ENCODE results near the gene HSF2. TPM values are rescaled to one million over a fixed set of nuclear protein-coding genes. Genes with fewer than 3 reads are reported as not detected.

The HSF2 gene
- total RNA-seq, 2 donors from 2014 or later: 15.1 to 20.0 TPM

DNA sequence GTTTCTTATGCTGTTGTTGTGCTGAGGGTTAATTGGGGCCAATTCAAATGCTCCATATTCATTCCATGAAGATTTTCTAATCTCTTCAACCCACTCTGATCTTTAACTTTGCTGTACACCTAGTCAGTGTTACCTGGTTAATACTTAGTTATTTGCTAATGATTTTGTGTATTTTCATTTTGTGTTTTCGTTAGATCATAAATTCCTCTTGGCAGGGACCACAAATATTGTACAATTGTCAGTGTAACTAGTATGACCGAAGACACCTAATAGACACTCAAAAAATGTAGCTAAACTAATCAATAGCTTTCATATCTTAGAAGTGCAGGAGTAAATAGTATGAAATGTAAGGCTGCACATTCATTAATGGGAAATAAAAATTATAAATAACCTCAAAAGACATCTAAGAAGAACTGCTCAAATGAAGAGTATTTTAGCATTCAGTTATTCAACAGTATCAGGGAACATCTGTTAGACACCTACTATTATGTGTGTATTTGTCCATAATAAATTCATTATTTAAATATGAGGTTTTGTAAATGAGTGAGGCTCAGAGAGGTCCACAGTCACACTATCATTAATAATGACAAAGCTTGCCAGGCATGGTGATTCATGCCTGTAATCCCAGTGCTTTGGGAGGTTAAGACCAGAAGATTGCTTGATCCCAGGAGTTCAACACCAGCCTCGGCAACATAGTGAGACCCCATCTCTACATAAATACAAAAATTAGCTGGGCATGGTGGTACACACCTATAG lies 13.4 kb upstream of the HSF2 start:
- Mint-ChIP-seq H3K4me1 (ENCODE audit: low read depth) (peaks cover 9% of the 10 kb centered on the region), H3K27me3 (ENCODE audit: low read depth) (peaks cover 12% of the 10 kb centered on the region), H3K27ac (no peak overlapping the region), H3K9me3 (no peaks in the 10 kb centered on the region), H3K36me3 (ENCODE audit: insufficient read depth in 2 of 2) (no peaks in the 10 kb centered on the region), H3K4me3 (no peak overlapping the region)
- DNase-seq (no peak), ATAC-seq (replicated peaks in 1 of 2) (no peak)

- no peak for ATAC-seq (replicated peaks in 1 of 2)
- H3K36me3 Mint-ChIP-seq (ENCODE audit: insufficient read depth in 2 of 2): no peaks in the 10 kb centered on the region
- H3K27ac Mint-ChIP-seq: no peak overlapping the region
- H3K4me1 Mint-ChIP-seq (ENCODE audit: low read depth): peaks cover 16% of the 10 kb centered on the region
- DNase-seq: no peak
- no peak overlapping the region for H3K4me3 Mint-ChIP-seq
- H3K27me3 Mint-ChIP-seq (ENCODE audit: low read depth): peaks cover 6% of the 10 kb centered on the region
- H3K9me3 Mint-ChIP-seq: no peaks in the 10 kb centered on the region
Observed at GRCh38 chr6:122388945-122389344, 10.5 kb upstream of the HSF2 start.

DNA sequence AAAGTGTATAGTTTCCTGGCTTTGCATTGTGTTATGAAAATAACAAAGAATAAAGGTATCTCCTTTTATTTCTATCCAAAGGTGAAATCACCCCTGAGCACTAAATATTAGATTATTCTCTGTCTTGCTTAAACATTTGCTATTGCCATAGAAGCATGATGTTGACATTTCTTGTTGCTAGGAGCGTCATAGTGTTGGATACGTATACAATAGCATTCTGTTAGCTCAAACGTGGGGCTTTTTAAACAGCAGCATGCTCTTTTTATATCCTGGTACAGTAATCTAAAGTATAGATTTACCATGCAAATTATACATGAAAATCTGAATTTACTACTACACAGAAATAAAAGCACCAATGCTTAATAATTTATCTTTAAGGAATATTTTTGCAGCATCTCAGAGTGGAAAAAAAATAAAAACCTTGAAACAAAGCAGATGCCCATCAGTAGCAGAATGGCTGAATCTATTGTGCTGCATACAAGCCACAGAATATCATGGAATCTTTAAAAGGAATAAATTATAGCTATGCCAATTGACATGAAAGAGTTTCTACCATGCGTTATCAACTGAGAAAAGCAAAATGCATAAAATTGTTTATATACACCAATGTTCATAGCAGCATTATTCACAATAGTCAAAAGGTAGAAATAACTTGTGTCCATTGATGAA lies 9.6 kb upstream of the HSF2 start:
- no peak for DNase-seq
- Mint-ChIP-seq H3K9me3 (no peaks in the 10 kb centered on the region), H3K27ac (no peak overlapping the region), H3K27me3 (ENCODE audit: low read depth) (peaks cover 6% of the 10 kb centered on the region), H3K4me1 (ENCODE audit: low read depth) (peaks cover 21% of the 10 kb centered on the region), H3K4me3 (no peak overlapping the region), H3K36me3 (ENCODE audit: insufficient read depth in 2 of 2) (no peaks in the 10 kb centered on the region)
- ATAC-seq (replicated peaks in 1 of 2): no peak

DNA sequence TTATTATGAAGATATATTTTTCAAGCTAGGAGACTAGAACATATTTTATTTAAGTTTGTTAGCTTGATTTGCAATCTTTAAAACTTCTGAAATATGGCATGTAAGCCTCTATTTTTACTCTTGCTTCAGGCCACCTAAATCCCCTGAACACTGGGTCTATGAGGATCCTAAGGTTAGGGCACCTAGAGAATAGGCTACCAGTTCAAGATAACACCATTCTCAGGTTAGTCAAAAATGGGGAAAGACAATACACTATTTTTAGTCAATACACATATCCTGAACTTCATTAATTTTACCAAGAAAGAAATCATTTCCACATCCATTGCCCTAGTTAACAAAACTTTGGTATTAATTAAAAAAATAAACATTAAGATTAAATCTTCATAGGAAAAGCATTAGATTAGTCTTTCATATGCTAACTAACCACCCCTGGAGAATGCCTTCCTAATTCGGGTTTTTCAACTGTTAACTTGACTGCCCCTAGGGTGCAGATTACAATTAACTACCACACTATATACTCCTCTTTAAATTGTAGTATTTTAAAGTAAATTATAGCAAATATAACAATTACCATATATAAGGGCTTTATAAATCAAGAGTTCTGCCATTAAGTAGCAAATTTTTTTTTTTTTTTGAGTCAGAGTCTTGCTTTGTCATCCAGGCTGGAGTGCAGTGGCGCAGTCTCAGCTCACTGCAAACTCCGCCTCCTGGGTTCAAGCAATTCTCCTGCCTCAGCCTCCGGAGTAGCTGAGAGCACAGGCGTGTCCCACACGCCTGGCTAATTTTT lies 6.7 kb upstream of the HSF2 start:
- H3K4me1 Mint-ChIP-seq (ENCODE audit: low read depth): peaks cover 21% of the 10 kb centered on the region
- no peak for DNase-seq
- no peaks in the 10 kb centered on the region for H3K36me3 Mint-ChIP-seq (ENCODE audit: insufficient read depth in 2 of 2)
- H3K27me3 Mint-ChIP-seq (ENCODE audit: low read depth): peaks cover under 1% of the 10 kb centered on the region
- peak; percentile 3 to 7 for ATAC-seq (replicated peaks in 1 of 2)
- H3K4me3 Mint-ChIP-seq: peak overlapping the region in 1 of 2 donors; percentile 15
- H3K9me3 Mint-ChIP-seq: no peaks in the 10 kb centered on the region
- no peak overlapping the region for H3K27ac Mint-ChIP-seq

GRCh38 chr6:122393351-122393896 lies 6.0 kb upstream of the HSF2 start:
- H3K36me3 Mint-ChIP-seq (ENCODE audit: insufficient read depth in 2 of 2): no peaks in the 10 kb centered on the region
- H3K27ac Mint-ChIP-seq: peak overlapping the region; percentile 20
- ATAC-seq (replicated peaks in 1 of 2) (peak; percentile 100), DNase-seq (peak; percentile 32 to 62)
- H3K9me3 Mint-ChIP-seq: no peaks in the 10 kb centered on the region
- peak overlapping the region; percentile 15 to 32 for H3K4me3 Mint-ChIP-seq
- H3K4me1 Mint-ChIP-seq (ENCODE audit: low read depth): peaks cover 21% of the 10 kb centered on the region
- no peaks in the 10 kb centered on the region for H3K27me3 Mint-ChIP-seq (ENCODE audit: low read depth)

GRCh38 chr6:122394016-122394415 lies 5.4 kb upstream of the HSF2 start:
- peak overlapping the region; percentile 20 for H3K27ac Mint-ChIP-seq
- no peak for ATAC-seq (replicated peaks in 1 of 2)
- H3K36me3 Mint-ChIP-seq (ENCODE audit: insufficient read depth in 2 of 2): no peaks in the 10 kb centered on the region
- DNase-seq: no peak
- no peaks in the 10 kb centered on the region for H3K9me3 Mint-ChIP-seq
- no peaks in the 10 kb centered on the region for H3K27me3 Mint-ChIP-seq (ENCODE audit: low read depth)
- peak overlapping the region in 1 of 2 donors; percentile 2 for H3K4me3 Mint-ChIP-seq
- H3K4me1 Mint-ChIP-seq (ENCODE audit: low read depth): peaks cover 21% of the 10 kb centered on the region

DNA sequence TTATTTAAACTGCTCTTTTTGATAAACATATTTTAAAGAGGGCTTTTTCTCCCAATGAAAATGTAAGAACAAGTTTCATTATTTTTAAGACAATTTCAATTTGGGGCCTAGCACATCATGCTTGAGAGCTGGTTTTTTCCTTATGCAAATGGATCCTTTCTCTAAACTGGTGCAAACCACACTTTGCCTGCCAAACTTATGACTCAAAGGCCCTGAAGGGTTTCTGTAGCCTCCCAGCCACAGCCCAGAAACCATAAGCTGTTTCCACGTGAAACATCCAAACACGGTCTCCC lies 451 bp upstream of the HSF2 start:
- Mint-ChIP-seq H3K36me3 (ENCODE audit: insufficient read depth in 2 of 2) (peaks cover 1 to 2% of the 10 kb centered on the region in 2 donors), H3K4me1 (ENCODE audit: low read depth) (peaks cover 31% of the 10 kb centered on the region), H3K27me3 (ENCODE audit: low read depth) (no peaks in the 10 kb centered on the region), H3K27ac (peak overlapping the region; percentile 26), H3K9me3 (no peaks in the 10 kb centered on the region), H3K4me3 (peak overlapping the region; percentile 84 to 98)
- ATAC-seq (replicated peaks in 1 of 2) (no peak), DNase-seq (no peak)

DNA sequence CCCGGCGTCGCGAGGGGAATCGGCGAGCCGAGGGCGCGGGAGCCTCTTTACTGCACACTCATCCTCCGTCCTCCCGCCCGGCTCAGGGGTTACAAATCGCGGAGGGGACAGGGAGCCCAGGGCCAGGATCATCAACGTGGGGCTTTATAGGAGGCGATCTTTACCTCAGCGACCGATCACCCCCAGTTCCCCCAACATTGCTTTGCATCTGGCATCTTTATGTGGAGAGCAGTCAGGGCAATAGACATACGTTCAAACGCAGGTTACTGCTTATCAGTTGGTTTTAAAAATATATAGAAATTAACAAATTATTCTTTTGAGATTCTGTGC lies 634 bp downstream of the HSF2 start:
- peaks cover 37% of the 10 kb centered on the region for H3K4me1 Mint-ChIP-seq (ENCODE audit: low read depth)
- DNase-seq (no peak), ATAC-seq (replicated peaks in 1 of 2) (no peak)

DNA sequence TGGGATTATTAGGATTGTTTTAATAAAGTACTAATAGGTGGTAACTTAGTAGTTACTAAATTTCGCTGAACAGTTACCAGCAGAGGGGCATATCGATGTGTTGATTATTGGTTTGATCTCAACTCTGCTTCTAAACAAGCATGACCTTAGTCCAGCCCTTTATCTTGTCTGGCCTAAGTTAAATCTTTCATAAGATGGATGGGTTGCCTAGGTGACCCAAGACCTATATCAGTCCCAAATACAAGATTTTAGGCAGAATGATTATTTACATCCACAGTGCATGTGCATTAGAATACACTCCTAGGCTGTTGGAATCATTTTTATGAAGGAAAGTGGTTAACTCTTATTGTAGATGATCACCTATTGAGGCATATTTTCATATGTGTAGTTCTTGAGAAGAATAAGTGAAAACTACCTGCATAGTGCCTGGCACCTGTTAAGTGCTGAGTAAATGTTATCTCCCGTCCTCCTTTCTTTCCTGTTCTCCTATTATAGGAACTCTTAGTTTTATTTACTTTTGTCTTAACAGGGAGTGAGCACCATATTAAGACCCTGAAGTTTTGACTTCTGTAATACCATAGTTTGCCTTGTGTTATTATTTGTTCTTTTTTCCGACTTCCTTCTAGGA lies 1.1 kb downstream of the HSF2 start:
- peaks cover 3 to 4% of the 10 kb centered on the region in 2 donors for H3K36me3 Mint-ChIP-seq (ENCODE audit: insufficient read depth in 2 of 2)
- DNase-seq (no peak), ATAC-seq (replicated peaks in 1 of 2) (no peak)
- peak overlapping the region; percentile 89 for H3K27ac Mint-ChIP-seq
- no peaks in the 10 kb centered on the region for H3K27me3 Mint-ChIP-seq (ENCODE audit: low read depth)
- peaks cover 41% of the 10 kb centered on the region for H3K4me1 Mint-ChIP-seq (ENCODE audit: low read depth)
- no peaks in the 10 kb centered on the region for H3K9me3 Mint-ChIP-seq
- H3K4me3 Mint-ChIP-seq: peak overlapping the region; percentile 84 to 98

More for the DNA sequence above, 634 bp downstream of the HSF2 start:
- Mint-ChIP-seq H3K9me3 (no peaks in the 10 kb centered on the region), H3K36me3 (ENCODE audit: insufficient read depth in 2 of 2) (peaks cover 3 to 4% of the 10 kb centered on the region in 2 donors), H3K4me3 (peak overlapping the region; percentile 84 to 98), H3K27ac (peak overlapping the region; percentile 89), H3K27me3 (ENCODE audit: low read depth) (no peaks in the 10 kb centered on the region)

DNA sequence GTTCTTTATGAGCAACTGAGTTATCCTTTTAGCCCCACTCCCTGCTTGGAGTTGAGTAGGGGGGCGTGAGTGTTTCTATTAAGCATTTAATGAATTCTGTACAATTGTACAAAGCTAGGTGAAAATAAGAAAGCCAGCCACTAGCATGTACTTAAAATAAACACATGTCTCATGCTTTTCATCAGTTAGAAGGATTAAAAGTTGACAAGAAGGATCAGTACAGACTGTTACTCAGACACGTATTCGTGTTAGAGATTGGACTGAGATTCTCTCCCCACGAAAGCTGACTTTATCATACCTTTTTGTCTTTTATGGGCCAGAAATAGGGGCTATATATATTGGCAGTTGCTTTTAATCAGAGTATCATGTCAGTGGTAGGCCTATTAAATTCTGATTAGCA lies 1.7 kb downstream of the HSF2 start:
- H3K9me3 Mint-ChIP-seq: no peaks in the 10 kb centered on the region
- peak overlapping the region; percentile 84 to 98 for H3K4me3 Mint-ChIP-seq
- ATAC-seq (replicated peaks in 1 of 2) (no peak), DNase-seq (no peak)
- peaks cover 4 to 5% of the 10 kb centered on the region in 2 donors for H3K36me3 Mint-ChIP-seq (ENCODE audit: insufficient read depth in 2 of 2)
- peak overlapping the region; percentile 82 for H3K27ac Mint-ChIP-seq
- no peaks in the 10 kb centered on the region for H3K27me3 Mint-ChIP-seq (ENCODE audit: low read depth)
- H3K4me1 Mint-ChIP-seq (ENCODE audit: low read depth): peaks cover 47% of the 10 kb centered on the region

DNA sequence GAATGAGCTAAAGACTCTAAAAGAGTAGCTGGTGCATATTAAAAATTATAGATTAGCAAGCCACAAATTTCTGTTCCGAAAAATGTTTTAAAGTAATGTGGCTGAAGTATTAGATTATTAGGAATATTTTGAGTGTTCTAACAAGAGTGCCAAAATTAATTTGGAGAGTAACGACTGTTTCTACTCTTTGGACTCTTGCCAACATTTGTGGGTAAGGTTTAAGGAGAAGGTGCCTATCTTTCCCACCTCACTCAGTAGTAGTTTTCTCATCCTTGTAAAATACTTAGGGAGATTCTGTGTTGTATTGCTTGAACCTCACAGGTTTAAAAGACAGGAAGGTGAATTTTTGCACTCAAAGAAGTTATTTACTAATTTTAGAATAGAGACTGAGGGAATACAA lies 5.0 kb downstream of the HSF2 start:
- no peak for ATAC-seq (replicated peaks in 1 of 2)
- Mint-ChIP-seq H3K27ac (no peak overlapping the region), H3K4me1 (ENCODE audit: low read depth) (peaks cover 80% of the 10 kb centered on the region), H3K27me3 (ENCODE audit: low read depth) (no peaks in the 10 kb centered on the region), H3K9me3 (peaks cover 2% of the 10 kb centered on the region in 2 donors), H3K36me3 (ENCODE audit: insufficient read depth in 2 of 2) (peaks cover 4 to 13% of the 10 kb centered on the region in 2 donors), H3K4me3 (no peak overlapping the region)
- DNase-seq: no peak

DNA sequence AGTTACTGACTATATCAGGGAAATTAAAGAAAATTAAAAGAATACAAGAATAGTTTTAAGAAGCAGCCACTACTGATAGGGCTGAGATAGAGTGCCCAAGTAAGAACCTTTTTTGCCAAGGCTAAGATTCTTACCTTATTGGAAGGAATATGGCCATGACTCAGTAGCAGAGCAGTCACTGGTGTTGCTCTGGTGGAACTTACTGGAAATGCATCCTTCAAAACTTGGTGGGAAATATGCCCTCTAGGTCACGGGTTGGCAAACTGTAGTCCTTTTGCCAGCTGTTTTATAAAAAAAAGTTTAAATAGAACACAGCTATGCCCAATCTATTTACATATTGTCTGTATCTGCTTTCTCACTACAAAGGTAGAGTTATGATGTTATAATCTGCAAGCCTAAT lies 6.0 kb downstream of the HSF2 start:
- DNase-seq (no peak), ATAC-seq (replicated peaks in 1 of 2) (peak in 1 of 2 donors; percentile 41)
- H3K27me3 Mint-ChIP-seq (ENCODE audit: low read depth): no peaks in the 10 kb centered on the region
- peaks cover 2% of the 10 kb centered on the region in 2 donors for H3K9me3 Mint-ChIP-seq
- H3K4me1 Mint-ChIP-seq (ENCODE audit: low read depth): peaks cover 90% of the 10 kb centered on the region
- H3K36me3 Mint-ChIP-seq (ENCODE audit: insufficient read depth in 2 of 2): peaks cover 1 to 11% of the 10 kb centered on the region in 2 donors
- peak overlapping the region; percentile 27 for H3K27ac Mint-ChIP-seq
- no peak overlapping the region for H3K4me3 Mint-ChIP-seq

DNA sequence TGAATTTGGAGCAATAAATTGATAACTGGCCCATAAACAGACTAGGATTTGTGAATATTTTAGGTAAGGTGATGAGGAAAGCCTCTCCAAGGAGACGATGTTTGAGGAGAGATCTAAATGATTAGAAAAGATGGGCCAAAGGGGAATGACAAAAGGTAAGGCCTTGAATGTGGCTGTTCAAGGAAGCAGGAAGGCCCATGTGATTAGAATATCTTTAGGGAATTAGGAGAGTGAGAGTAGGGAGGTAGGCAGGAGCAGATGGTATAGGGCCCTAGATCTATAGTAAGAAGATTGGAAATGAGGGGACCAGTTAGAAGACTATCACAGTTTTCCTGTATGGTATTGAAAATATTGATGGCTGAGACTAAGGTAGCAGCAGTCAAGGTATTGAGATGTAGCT lies 6.7 kb downstream of the HSF2 start:
- Mint-ChIP-seq H3K4me3 (no peak overlapping the region), H3K27ac (no peak overlapping the region), H3K36me3 (ENCODE audit: insufficient read depth in 2 of 2) (peaks cover 1 to 14% of the 10 kb centered on the region in 2 donors), H3K9me3 (peaks cover 2% of the 10 kb centered on the region in 2 donors), H3K27me3 (ENCODE audit: low read depth) (no peaks in the 10 kb centered on the region), H3K4me1 (ENCODE audit: low read depth) (peaks cover 90% of the 10 kb centered on the region)
- DNase-seq (no peak), ATAC-seq (replicated peaks in 1 of 2) (no peak)

All from activated T-cell treated with anti-CD3 and anti-CD28 coated beads, Interleukin-2, amount 50 U/mL, for 72 hours (primary cell).